H9 (cell line): ENCODE data around the gene MACIR. TPM values are rescaled to one million over a fixed set of nuclear protein-coding genes. Genes with fewer than 3 reads are reported as not detected.

Source experiments
- DNase-seq: peaks from one replicate; pipeline ENCODE4 v3.0.0-alpha.2; 2017
- H2AFZ ChIP-seq: one replicate; pipeline ENCODE4 v1.6.1; 2013; ENCODE audit warnings: mild to moderate bottlenecking, low read length, control low read depth, moderate library complexity
- H2AK5ac ChIP-seq: 2 replicates; pipeline ENCODE4 v1.6.1; 2013; ENCODE audit warnings: low read length, control low read depth, mixed read lengths; ENCODE audit not compliant: insufficient read length
- H2BK120ac ChIP-seq: one replicate; pipeline ENCODE4 v1.6.1; 2013; ENCODE audit warnings: low read depth, mild to moderate bottlenecking, low read length, control low read depth, inconsistent platforms; ENCODE audit not compliant: poor library complexity, severe bottlenecking
- H2BK12ac ChIP-seq: 2 replicates; pipeline ENCODE4 v1.6.1; 2013; ENCODE audit warnings: low read length, control low read depth, mixed read lengths, low read depth; ENCODE audit not compliant: insufficient read length
- H2BK15ac ChIP-seq: 2 replicates; pipeline ENCODE4 v1.6.1; 2013; ENCODE audit warnings: low read depth, low read length, control low read depth
- H2BK20ac ChIP-seq: one replicate; pipeline ENCODE4 v1.6.1; 2013; ENCODE audit warnings: low read depth, mild to moderate bottlenecking, low read length, control low read depth, inconsistent platforms; ENCODE audit not compliant: poor library complexity, severe bottlenecking
- H2BK5ac ChIP-seq: 2 replicates; pipeline ENCODE4 v1.6.1; 2013; ENCODE audit warnings: low read length, control low read depth, mixed read lengths; ENCODE audit not compliant: insufficient read length
- H3K14ac ChIP-seq: 2 replicates; pipeline ENCODE4 v1.6.1; 2013; ENCODE audit warnings: low read length, control low read depth; ENCODE audit not compliant: insufficient read depth
- H3K18ac ChIP-seq: 2 replicates; pipeline ENCODE4 v1.6.1; 2013; ENCODE audit warnings: low read depth, mild to moderate bottlenecking, mixed read lengths, low read length, control low read depth; ENCODE audit not compliant: insufficient read length
- H3K23ac ChIP-seq: 2 replicates; pipeline ENCODE4 v1.6.1; 2013; ENCODE audit warnings: low read length, control low read depth, mixed read lengths, low read depth; ENCODE audit not compliant: insufficient read length
- H3K23me2 ChIP-seq: 2 replicates; pipeline ENCODE4 v1.6.1; 2013; ENCODE audit warnings: low read depth, mild to moderate bottlenecking, mixed read lengths, low read length, control low read depth; ENCODE audit not compliant: insufficient read length, poor library complexity, severe bottlenecking
- H3K27ac ChIP-seq: 2 replicates; pipeline ENCODE4 v1.5.1; 2013; ENCODE audit warnings: low read length, control low read depth, mixed read lengths, low read depth; ENCODE audit not compliant: insufficient read length
- H3K27me3 ChIP-seq: 2 replicates; pipeline ENCODE4 v1.6.1; 2013; ENCODE audit warnings: low read length, control low read depth, inconsistent platforms; ENCODE audit not compliant: insufficient read depth
- H3K4ac ChIP-seq: 2 replicates; pipeline ENCODE4 v1.6.1; 2013; ENCODE audit warnings: low read depth, mild to moderate bottlenecking, control low read depth, inconsistent platforms, low read length, moderate library complexity
- H3K4me1 ChIP-seq: 2 replicates; pipeline ENCODE4 v1.6.1; 2013; ENCODE audit warnings: low read length, control low read depth, inconsistent platforms; ENCODE audit not compliant: insufficient read depth
- H3K4me2 ChIP-seq: 2 replicates; pipeline ENCODE4 v1.6.1; 2013; ENCODE audit warnings: low read length, control low read depth, mixed read lengths; ENCODE audit not compliant: insufficient read length, insufficient read depth
- H3K56ac ChIP-seq: 2 replicates; pipeline ENCODE4 v1.6.1; 2013; ENCODE audit warnings: low read depth, mild to moderate bottlenecking, mixed read lengths, low read length, control low read depth; ENCODE audit not compliant: insufficient read length
- H3K79me1 ChIP-seq: 2 replicates; pipeline ENCODE4 v1.6.1; 2013; ENCODE audit warnings: low read depth, mild to moderate bottlenecking, moderate library complexity, low read length, control low read depth, inconsistent platforms; ENCODE audit not compliant: insufficient read depth, poor library complexity, severe bottlenecking
- H3K79me2 ChIP-seq: 2 replicates; pipeline ENCODE4 v1.6.1; 2013; ENCODE audit warnings: low read length, control low read depth, inconsistent platforms; ENCODE audit not compliant: insufficient read depth
- H3K9ac ChIP-seq: 2 replicates; pipeline ENCODE4 v1.6.1; 2013; ENCODE audit warnings: low read length, control low read depth, mixed read lengths; ENCODE audit not compliant: insufficient read length; ENCODE audit errors: extremely low read depth
- H3K9me3 ChIP-seq: one replicate; pipeline ENCODE4 v1.6.1; 2013; ENCODE audit warnings: low read depth, low read length, inconsistent platforms; ENCODE audit not compliant: control insufficient read depth
- H3T11ph ChIP-seq: one replicate; pipeline ENCODE4 v1.6.1; 2013; ENCODE audit warnings: mild to moderate bottlenecking, low read length, control low read depth, inconsistent platforms
- H4K20me1 ChIP-seq: one replicate; pipeline ENCODE4 v1.6.1; 2013; ENCODE audit not compliant: control insufficient read depth, insufficient read length, insufficient read depth
- H4K5ac ChIP-seq: 2 replicates; pipeline ENCODE4 v1.6.1; 2013; ENCODE audit warnings: low read depth, mild to moderate bottlenecking, mixed read lengths, low read length, control low read depth; ENCODE audit not compliant: insufficient read length
- H4K8ac ChIP-seq: replicated peaks from 2 replicates; pipeline ENCODE4 v1.6.1; 2013; ENCODE audit warnings: low read length, control low read depth, mixed read lengths, low read depth; ENCODE audit not compliant: insufficient read length
- H4K91ac ChIP-seq: 2 replicates; pipeline ENCODE4 v1.6.1; 2013; ENCODE audit warnings: low read depth, mild to moderate bottlenecking, moderate library complexity, mixed read lengths, low read length, control low read depth; ENCODE audit not compliant: insufficient read length
- H3K27ac Mint-ChIP-seq, 3 experiments: 2 replicates in 2 of 3; 3 replicates in 1 of 3; pipeline ENCODE4 v1.8.0; 2020 to 2021; ENCODE audit warnings: mixed read lengths in 3 of 3, mild to moderate bottlenecking in 1 of 3, moderate library complexity in 1 of 3
- H3K27me3 Mint-ChIP-seq: 2 replicates; pipeline ENCODE4 v1.8.0; 2021; ENCODE audit warnings: low read depth, mild to moderate bottlenecking, moderate library complexity, mixed read lengths
- H3K36me3 Mint-ChIP-seq, 3 experiments: 2 replicates in 2 of 3; 3 replicates in 1 of 3; pipeline ENCODE4 v1.8.0; 2020 to 2021; ENCODE audit warnings: low read depth in 3 of 3, mixed read lengths in 3 of 3; ENCODE audit not compliant: insufficient read depth in 1 of 3
- H3K4me1 Mint-ChIP-seq, 2 experiments: 2 replicates each; pipeline ENCODE4 v1.8.0; 2020; ENCODE audit warnings: mixed read lengths in 2 of 2
- H3K4me3 Mint-ChIP-seq, 2 experiments: 2 replicates in 1 of 2; 3 replicates in 1 of 2; pipeline ENCODE4 v1.8.0; 2020 to 2021; ENCODE audit warnings: mild to moderate bottlenecking in 2 of 2, mixed read lengths in 2 of 2, moderate library complexity in 1 of 2
- H3K9me3 Mint-ChIP-seq, 2 experiments: 2 replicates in 1 of 2; 3 replicates in 1 of 2; pipeline ENCODE4 v1.8.0; 2020; ENCODE audit warnings: mild to moderate bottlenecking in 2 of 2, mixed read lengths in 2 of 2, moderate library complexity in 1 of 2
- CTCF ChIP-seq: fragments of 200-600 bp; sonication (generic); conservative IDR thresholded peaks from 3 replicates; pipeline ENCODE4 v1.8.0; 2021; ENCODE audit warnings: antibody characterized with exemption, mild to moderate bottlenecking
- WGBS: extraction: QIAGEN DNeasy Blood & Tissue Kit; methylation state at CpG from one replicate; pipeline ENCODE4 v1.1.7; 2013; ENCODE audit warnings: missing lambda C conversion rate, low lambda C conversion rate, mixed read lengths; ENCODE audit not compliant: insufficient read length; ENCODE audit errors: extremely low coverage; 5-methylcytosine and 5-hydroxymethylcytosine counted together
- total RNA-seq: library from RNA; stranded (reverse); gene quantifications from 2 replicates; pipeline ENCODE4 v1.2.1, GENCODE V29; 2021

The MACIR gene
- total RNA-seq, 1 experiment from 2014 or later, result 11.7 TPM

GRCh38 chr5:103293719-103294118 is 35.2 kb downstream of the MACIR start:
- no peak overlapping the region for H2BK120ac ChIP-seq
- H2BK12ac ChIP-seq, result no peak overlapping the region
- H3K4ac ChIP-seq, result no peak overlapping the region
- no peak overlapping the region for H3T11ph ChIP-seq
- no peak overlapping the region for H3K23ac ChIP-seq
- H3K79me2 ChIP-seq, result no peaks in the 10 kb centered on the region
- no peak overlapping the region for H3K4me2 ChIP-seq
- no peak overlapping the region for H4K5ac ChIP-seq
- no peaks in the 10 kb centered on the region for H3K27me3 ChIP-seq
- Mint-ChIP-seq H3K36me3 (no peaks in the 10 kb centered on the region), H3K4me3 (no peak overlapping the region), H3K27ac (no peak overlapping the region), H3K27me3 (no peaks in the 10 kb centered on the region), H3K9me3 (no peaks in the 10 kb centered on the region), H3K4me1 (peaks cover 7 to 10% of the 10 kb centered on the region in 2 experiments)
- H4K91ac ChIP-seq, result no peak overlapping the region
- no peaks in the 10 kb centered on the region for H3K23me2 ChIP-seq
- no peak overlapping the region for H3K14ac ChIP-seq
- no peaks in the 10 kb centered on the region for H4K20me1 ChIP-seq
- no peak overlapping the region for H3K56ac ChIP-seq
- H4K8ac ChIP-seq, result no peak overlapping the region
- H2AK5ac ChIP-seq, result no peak overlapping the region
- H3K9ac ChIP-seq, result no peak overlapping the region
- H2BK5ac ChIP-seq, result no peak overlapping the region
- no peak overlapping the region for H2BK15ac ChIP-seq
- H3K18ac ChIP-seq, result no peak overlapping the region
- H2AFZ ChIP-seq, result no peak overlapping the region
- no peak for DNase-seq
- peaks cover 2% of the 10 kb centered on the region; the same call in 1 of the 2 replicates for H3K4me1 ChIP-seq
- no peak overlapping the region for H3K27ac ChIP-seq
- no CpG with 5 or more reads among the region's 3 CpGs for WGBS
- H2BK20ac ChIP-seq, result no peak overlapping the region
- no peak for TF ChIP-seq CTCF
- H3K9me3 ChIP-seq, result no peaks in the 10 kb centered on the region
- H3K79me1 ChIP-seq, result no peaks in the 10 kb centered on the region
